Measurements from ENCODE around the gene CCDC51. TPM values are rescaled to one million over a fixed set of nuclear protein-coding genes. Genes with fewer than 3 reads are reported as not detected.

The CCDC51 gene
- polyA plus RNA-seq, 6 donors from 2014 or later = 4.1 to 14.8 (median 9.5) TPM

DNA sequence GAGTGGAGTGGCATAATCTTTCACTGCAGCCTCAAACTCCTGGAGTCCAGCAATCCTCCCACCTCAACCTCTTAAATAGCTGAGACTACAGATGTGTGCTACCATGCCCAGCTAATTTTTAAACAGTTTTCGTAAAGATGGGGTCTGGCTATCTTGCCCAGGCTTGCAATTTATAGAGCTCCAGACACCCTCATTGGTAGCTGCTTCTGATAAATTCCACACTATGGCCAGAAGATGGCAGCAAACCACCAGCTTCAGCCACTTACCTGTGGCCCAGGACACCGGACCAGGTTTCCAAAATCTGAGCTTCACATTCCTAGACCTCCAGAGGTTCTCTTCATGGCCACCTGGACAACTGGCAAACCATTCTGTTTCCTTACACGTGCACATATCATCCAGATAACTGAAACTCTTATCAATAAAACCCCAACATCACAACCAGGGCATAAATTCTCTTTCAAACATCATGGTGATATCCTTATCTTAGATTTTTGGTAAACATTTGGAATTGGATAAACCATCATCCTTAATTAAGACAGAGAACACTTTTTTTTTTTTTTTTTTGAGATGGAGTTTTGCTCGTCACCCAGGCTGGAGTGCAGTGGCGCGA lies 39.0 kb downstream of the CCDC51 start:
- Mint-ChIP-seq H3K27ac (no peak overlapping the region), H3K4me1 (no peaks in the 10 kb centered on the region), H3K4me3 (no peak overlapping the region), H3K27me3 (peaks cover 0 to 21% (median 3%) of the 10 kb centered on the region in 3 donors), H3K9me3 (no peaks in the 10 kb centered on the region), H3K36me3 (no peaks in the 10 kb centered on the region)
- DNase-seq = peak; percentile 66
- peak; percentile 80 to 91 for ATAC-seq (ENCODE audit: low read depth in 2 of 2)

DNA sequence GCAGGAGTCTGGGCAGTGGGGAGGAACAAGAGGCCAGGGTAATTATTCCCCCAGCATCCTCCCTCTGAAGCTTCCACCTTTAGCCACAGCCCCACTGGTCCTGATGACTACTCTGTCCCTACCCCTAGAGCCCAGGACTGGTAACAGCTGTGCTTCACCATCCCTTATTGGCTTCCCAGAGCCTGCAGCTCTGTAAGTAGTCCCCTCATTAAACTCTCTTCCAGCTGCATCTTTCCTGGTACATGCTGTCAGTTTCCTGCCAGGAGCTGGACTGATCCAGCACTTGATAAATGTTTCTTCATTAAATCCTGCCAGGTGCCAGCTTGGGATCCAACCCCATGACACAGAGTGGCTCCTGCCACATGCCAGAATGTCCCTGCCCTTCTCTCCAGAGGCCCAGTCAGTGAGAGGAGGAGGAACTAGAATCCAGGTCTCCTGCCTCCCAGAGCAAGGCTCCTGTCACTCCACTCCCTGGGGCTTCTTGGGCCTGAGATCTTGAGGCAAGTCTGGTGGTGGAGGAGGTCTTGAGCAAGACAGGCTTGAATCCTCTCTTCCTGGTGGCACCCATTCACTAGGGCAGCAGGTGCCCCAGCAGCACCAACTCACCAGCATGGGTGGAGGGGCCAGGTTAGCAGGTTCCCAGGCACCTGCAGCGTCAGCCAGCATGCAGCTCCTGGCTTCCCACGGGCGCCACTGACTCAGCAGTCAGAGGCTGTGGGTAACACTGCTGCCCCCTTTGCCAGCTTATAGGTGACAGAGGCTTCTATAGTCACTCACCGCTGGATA lies 40.3 kb downstream of the CCDC51 start:
- no peak for ATAC-seq (ENCODE audit: low read depth in 2 of 2)
- peak overlapping the region in 1 of 6 donors; percentile 57 for H3K27ac Mint-ChIP-seq
- no peaks in the 10 kb centered on the region for H3K9me3 Mint-ChIP-seq
- no peaks in the 10 kb centered on the region for H3K36me3 Mint-ChIP-seq
- DNase-seq = no peak
- peaks cover 7 to 26% (median 11%) of the 10 kb centered on the region in 3 donors for H3K27me3 Mint-ChIP-seq
- peak overlapping the region in 1 of 8 donors; percentile 47 for H3K4me3 Mint-ChIP-seq
- H3K4me1 Mint-ChIP-seq = no peaks in the 10 kb centered on the region

GRCh38 chr3:48398701-48399386 lies 41.1 kb downstream of the CCDC51 start:
- H3K36me3 Mint-ChIP-seq = no peaks in the 10 kb centered on the region
- DNase-seq = no peak
- ATAC-seq (ENCODE audit: low read depth in 2 of 2) = no peak
- no peaks in the 10 kb centered on the region for H3K9me3 Mint-ChIP-seq
- H3K4me3 Mint-ChIP-seq = no peak overlapping the region
- H3K27ac Mint-ChIP-seq = no peak overlapping the region
- peaks cover 7 to 26% (median 13%) of the 10 kb centered on the region in 3 donors for H3K27me3 Mint-ChIP-seq
- no peaks in the 10 kb centered on the region for H3K4me1 Mint-ChIP-seq

GRCh38 chr3:48397767-48398681 lies 41.9 kb downstream of the CCDC51 start:
- DNase-seq (no peak), ATAC-seq (ENCODE audit: low read depth in 2 of 2) (no peak)
- Mint-ChIP-seq H3K27ac (no peak overlapping the region), H3K27me3 (peaks cover 7 to 30% (median 19%) of the 10 kb centered on the region in 3 donors), H3K9me3 (no peaks in the 10 kb centered on the region), H3K4me1 (no peaks in the 10 kb centered on the region), H3K36me3 (no peaks in the 10 kb centered on the region), H3K4me3 (no peak overlapping the region)

- Mint-ChIP-seq H3K27me3 (peaks cover 18 to 34% (median 26%) of the 10 kb centered on the region in 3 donors), H3K9me3 (no peaks in the 10 kb centered on the region), H3K4me1 (no peaks in the 10 kb centered on the region), H3K4me3 (no peak overlapping the region), H3K27ac (no peak overlapping the region), H3K36me3 (no peaks in the 10 kb centered on the region)
- DNase-seq (no peak), ATAC-seq (ENCODE audit: low read depth in 2 of 2) (no peak)
Observed at GRCh38 chr3:48395714-48396113, 44.2 kb downstream of the CCDC51 start.

DNA sequence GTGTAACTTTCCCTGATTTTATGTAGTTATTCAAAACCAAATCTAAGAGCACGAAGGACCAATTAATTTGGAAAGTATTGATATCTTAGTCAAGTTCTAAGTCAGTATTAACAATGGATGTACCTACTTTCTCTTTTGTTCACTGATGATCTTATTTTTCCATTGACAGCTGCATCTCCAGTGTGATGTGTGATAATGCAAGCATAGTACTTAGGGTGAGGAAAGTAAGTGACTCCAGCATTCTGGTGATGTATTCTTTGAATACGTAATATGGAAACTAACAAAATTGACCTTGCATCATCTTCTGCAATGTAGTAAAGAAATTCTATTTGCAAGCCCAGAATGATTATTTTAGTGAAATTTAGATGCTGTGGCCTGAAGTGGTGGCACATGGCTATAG lies 45.5 kb downstream of the CCDC51 start:
- DNase-seq (no peak), ATAC-seq (ENCODE audit: low read depth in 2 of 2) (no peak)
- Mint-ChIP-seq H3K27ac (no peak overlapping the region), H3K9me3 (no peaks in the 10 kb centered on the region), H3K4me3 (no peak overlapping the region), H3K27me3 (peaks cover 18 to 31% (median 26%) of the 10 kb centered on the region in 3 donors), H3K36me3 (no peaks in the 10 kb centered on the region), H3K4me1 (no peaks in the 10 kb centered on the region)

GRCh38 chr3:48388966-48389365 lies 51.0 kb downstream of the CCDC51 start:
- no peak for ATAC-seq (ENCODE audit: low read depth in 2 of 2)
- no peak for DNase-seq
- Mint-ChIP-seq H3K27ac (no peak overlapping the region), H3K36me3 (no peaks in the 10 kb centered on the region), H3K27me3 (peaks cover 11 to 28% (median 21%) of the 10 kb centered on the region in 3 donors), H3K4me1 (no peaks in the 10 kb centered on the region), H3K9me3 (peaks cover 0 to 11% (median 0%) of the 10 kb centered on the region in 7 donors), H3K4me3 (no peak overlapping the region)

DNA sequence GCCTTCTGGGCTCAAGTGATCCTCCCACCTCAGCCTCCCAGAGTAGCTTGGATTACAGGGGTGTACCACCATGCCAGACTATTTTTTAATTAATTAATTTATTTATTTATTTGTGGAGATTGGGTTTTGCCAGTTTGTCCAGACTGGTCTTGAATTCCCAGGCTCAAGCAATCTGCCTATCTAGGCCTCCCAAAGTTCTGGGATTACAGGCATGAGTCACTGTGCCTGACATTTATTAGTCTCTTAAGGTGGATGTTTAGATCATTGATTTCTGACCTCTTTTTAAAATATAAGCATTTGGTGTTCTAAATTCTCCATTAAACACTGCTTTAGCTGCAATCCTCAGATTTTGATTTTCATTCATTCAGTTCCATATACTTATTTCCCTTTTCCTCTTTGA lies 52.3 kb downstream of the CCDC51 start:
- ATAC-seq (ENCODE audit: low read depth in 2 of 2) = no peak
- no peak for DNase-seq
- Mint-ChIP-seq H3K27ac (peak overlapping the region in 1 of 6 donors; percentile 21), H3K27me3 (peaks cover 10 to 20% (median 11%) of the 10 kb centered on the region in 3 donors), H3K36me3 (no peaks in the 10 kb centered on the region), H3K9me3 (peaks cover 0 to 11% (median 0%) of the 10 kb centered on the region in 7 donors), H3K4me1 (no peaks in the 10 kb centered on the region), H3K4me3 (no peak overlapping the region)

Other genes starting within 250 kb of the CCDC51 start
- 1 to 10 TPM in 1 of 6 donors, not detected in 5; 5.1 TPM for gene CAMP, start 216.6 kb downstream of the CCDC51 start, polyA plus RNA-seq (ENCODE audit: low read depth in 6 of 6)
- 1 to 10 TPM in 5 of 6 donors, not detected in 1; 2.2 to 7.9 (median 3.2) TPM for gene ZNF589, start 199.0 kb downstream of the CCDC51 start, polyA plus RNA-seq (ENCODE audit: low read depth in 6 of 6)
- 10 to 100 TPM; 53.1 to 70.4 (median 67.3) TPM for gene NME6, start 138.8 kb downstream of the CCDC51 start, polyA plus RNA-seq (ENCODE audit: low read depth in 6 of 6)
- gene SPINK8, start 106.5 kb downstream of the CCDC51 start, polyA plus RNA-seq (ENCODE audit: low read depth in 6 of 6) = not detected
- not detected for gene FBXW12, start 67.9 kb downstream of the CCDC51 start, polyA plus RNA-seq (ENCODE audit: low read depth in 6 of 6)
- under 1 TPM in 2 of 6 donors, not detected in 4; 0.03 to 0.37 TPM for gene PLXNB1, start 10.0 kb downstream of the CCDC51 start, polyA plus RNA-seq (ENCODE audit: low read depth in 6 of 6)
- 100 to 1,000 TPM; 433 to 593 (median 531) TPM for gene TMA7, start 138 bp upstream of the CCDC51 start, polyA plus RNA-seq (ENCODE audit: low read depth in 6 of 6)
- 10 to 100 TPM in 1 of 6 donors, 1 to 10 TPM in 5; 7.4 to 11.9 (median 7.7) TPM for gene ATRIP, start 6.6 kb upstream of the CCDC51 start, polyA plus RNA-seq (ENCODE audit: low read depth in 6 of 6)
- 100 to 1,000 TPM; 393 to 571 (median 442) TPM for gene SHISA5, start 64.1 kb upstream of the CCDC51 start, polyA plus RNA-seq (ENCODE audit: low read depth in 6 of 6)
- 1 to 10 TPM in 1 of 6 donors, under 1 TPM in 4, not detected in 1; 0.60 to 1.7 (median 0.73) TPM for gene PFKFB4, start 116.7 kb upstream of the CCDC51 start, polyA plus RNA-seq (ENCODE audit: low read depth in 6 of 6)
- gene UCN2, start 123.7 kb upstream of the CCDC51 start, polyA plus RNA-seq (ENCODE audit: low read depth in 6 of 6) = not detected
- gene COL7A1, start 155.2 kb upstream of the CCDC51 start, polyA plus RNA-seq (ENCODE audit: low read depth in 6 of 6) = not detected
- gene UQCRC1, start 169.5 kb upstream of the CCDC51 start, polyA plus RNA-seq (ENCODE audit: low read depth in 6 of 6) = 100 to 1,000 TPM; 152 to 385 (median 155) TPM
- not detected for gene TMEM89, start 181.7 kb upstream of the CCDC51 start, polyA plus RNA-seq (ENCODE audit: low read depth in 6 of 6)
- 1 to 10 TPM in 2 of 6 donors, under 1 TPM in 3, not detected in 1; 0.25 to 1.7 (median 0.97) TPM for gene SLC26A6, start 195.3 kb upstream of the CCDC51 start, polyA plus RNA-seq (ENCODE audit: low read depth in 6 of 6)
- gene CELSR3, start 222.8 kb upstream of the CCDC51 start, polyA plus RNA-seq (ENCODE audit: low read depth in 6 of 6) = under 1 TPM in 1 of 6 donors, not detected in 5; 0.28 TPM
- 10 to 100 TPM in 1 of 6 donors, 1 to 10 TPM in 5; 3.3 to 11.2 (median 4.9) TPM for gene NCKIPSD, start 245.8 kb upstream of the CCDC51 start, polyA plus RNA-seq (ENCODE audit: low read depth in 6 of 6)